T-helper 9 cell (primary cell): Measurements from ENCODE around the gene SP4.

Experiments
- DNase-seq: peaks from one replicate; pipeline ENCODE4 v3.0.0-alpha.2; 2020
- total RNA-seq, 2 donors: gene quantifications; one replicate each; lab custom pipeline; 2026; lab: John Stamatoyannopoulos, UW

SP4 gene
- total RNA-seq, result 71.7 to 109 reads per million in 2 donors

DNA sequence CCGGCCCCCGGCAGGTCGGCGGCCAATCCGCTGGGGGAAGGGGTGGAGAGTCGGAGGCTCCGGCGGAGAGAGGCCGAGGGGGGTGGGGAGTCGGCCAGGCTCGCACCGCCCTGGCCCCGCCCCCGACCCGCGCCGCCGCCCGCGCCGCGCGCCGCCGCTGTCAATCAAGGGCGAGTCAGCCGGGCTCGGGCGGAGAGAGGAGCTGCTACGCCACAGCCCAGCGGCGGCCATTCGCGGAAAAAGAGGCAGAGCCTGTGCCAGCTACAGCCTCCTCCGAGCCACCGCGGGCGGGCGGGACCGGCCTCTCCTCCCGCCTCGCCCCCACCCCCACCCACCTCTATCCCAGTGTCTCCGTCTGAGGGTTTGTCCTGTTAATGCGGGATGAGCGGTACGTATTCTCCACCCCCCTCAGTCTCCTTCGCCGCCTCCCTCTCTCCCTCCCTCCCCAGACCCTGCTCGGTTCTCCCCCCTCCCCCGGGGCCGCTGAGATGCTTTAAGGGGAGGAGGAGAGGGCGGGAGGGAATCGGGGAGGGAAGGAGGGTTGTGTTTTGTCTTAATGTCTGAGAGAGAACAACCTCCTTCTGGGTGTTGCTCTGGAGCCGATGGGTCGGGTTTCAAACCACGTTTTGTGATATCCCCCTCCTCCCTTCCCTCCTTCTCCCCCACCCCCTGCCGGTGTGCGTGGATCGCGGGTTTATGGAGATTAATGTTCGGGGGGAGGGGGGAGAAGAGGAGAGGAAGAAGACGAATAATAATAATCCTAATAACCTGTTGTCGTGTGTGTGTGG, at the start of gene SP4:
SP4 (plus strand) TSS at position 213 of the 788 bp plus-strand sequence; CDS start at position 382, 169 bp downstream.
- peak; percentile 94 for DNase-seq

DNA sequence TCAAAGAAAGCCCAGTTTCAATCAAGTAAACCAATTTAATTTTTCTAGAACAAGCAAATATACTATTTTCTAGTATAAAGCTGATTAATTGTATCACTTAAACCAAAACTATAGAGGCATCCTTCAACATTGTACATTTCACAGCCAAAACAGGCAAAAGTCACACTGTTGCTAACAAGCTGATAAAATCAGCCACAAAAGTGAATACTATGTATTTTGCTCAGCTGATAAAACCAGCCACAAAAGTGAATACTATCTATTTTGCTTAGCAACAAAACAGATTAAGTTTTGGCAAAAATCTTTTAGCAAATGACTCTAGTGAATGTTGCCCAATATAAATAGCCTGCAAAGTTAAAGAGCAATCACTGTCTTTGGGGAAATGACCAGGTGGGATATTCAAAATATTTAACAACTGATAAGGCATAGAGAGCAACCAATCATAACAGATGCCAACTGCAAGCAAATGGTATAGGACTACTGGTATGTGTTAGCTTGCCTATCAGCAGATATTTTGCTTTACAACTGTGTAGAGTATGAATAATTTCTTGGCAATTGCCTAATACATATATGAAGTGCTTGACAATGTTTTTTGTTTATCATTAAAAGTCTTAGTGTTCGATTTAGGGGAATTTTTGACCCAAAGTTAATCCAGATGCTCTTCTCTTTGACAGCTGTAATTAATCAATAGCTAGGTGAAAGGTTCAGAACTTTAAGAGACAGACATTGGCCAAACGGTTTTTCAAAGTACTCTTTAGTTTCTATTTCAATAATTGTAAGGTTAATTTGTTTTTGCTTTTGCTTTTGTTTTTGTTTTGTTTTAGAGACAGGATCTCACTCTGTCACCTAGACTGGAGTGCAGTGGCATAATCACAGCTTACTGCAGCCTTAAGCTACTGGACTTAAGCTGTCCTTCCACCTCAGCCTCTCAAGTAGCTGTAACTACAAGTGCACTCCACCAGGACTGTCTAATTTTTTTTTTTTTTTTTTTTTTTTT, 44.4 kb upstream of the SP4 start:
- DNase-seq, result no peak

DNA sequence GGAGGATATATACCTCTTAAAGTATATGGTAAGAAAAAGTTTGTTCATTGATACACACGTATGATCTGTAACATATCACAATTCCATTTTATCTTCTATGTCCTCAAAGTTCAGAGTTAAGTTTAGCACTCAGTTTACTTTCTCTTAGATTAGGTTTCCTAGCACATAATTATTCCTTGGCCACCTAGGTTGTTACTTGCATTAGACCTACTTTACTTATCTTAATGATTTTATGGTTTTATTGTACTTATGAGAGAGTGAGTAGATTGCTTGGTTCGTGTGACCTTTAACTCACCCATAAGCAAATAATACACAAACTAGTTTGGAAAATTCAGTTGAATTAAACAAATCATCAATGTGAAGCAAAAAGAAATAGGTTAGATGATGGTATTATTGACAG, 33.9 kb upstream of the SP4 start:
- DNase-seq, result no peak

DNA sequence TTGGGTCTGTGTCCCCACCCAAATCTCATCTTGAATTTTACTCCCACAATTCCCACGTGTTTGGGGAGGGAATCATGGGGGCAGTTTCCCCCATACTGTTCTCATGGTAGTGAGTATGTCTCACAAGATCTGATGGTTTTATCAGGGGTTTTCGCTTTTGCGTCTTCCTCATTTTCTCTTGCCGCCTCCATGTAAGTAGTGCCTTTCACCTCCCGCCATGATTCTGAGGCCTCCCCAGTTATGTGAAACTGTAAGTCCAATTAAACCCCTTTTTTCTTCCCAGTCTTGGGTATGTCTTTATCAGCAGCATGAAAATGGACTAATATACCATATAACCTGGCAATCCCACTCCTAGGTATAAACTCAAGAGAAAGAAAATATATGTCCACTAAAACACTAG, 25.9 kb upstream of the SP4 start:
- DNase-seq, result no peak

DNA sequence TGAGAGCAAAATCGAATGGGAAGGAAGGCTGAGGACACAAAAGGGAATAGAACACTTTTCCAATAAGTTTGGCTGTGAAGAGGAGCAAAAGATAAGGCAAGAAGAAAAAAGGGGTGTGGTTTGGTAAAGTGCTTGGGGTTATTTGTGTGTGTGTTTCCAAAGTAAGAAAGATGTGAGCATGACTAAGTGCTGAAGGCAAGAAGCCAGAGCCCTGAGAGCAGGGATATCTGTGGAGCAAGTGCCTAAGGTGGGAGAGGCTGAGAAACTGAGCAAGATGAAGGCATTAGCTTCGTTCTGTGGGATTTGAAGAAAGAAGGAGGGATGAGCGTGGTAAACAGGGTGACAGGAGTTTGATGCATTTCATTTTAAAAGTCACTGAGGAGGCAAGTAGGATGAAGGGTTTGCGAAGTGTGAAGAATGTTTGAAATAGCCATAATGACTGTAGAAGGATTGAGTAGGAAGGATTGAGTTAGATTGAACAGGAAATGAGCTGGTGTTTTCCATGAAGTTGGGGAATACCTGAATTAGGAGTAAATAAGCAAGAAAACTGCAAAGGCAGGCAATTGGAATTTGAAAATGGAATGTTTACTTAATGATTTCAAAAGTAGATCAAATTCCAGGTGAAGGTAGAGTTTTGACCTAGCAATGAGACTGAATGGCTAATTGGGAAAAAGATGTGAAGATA, 19.9 kb upstream of the SP4 start:
- DNase-seq, result no peak

DNA sequence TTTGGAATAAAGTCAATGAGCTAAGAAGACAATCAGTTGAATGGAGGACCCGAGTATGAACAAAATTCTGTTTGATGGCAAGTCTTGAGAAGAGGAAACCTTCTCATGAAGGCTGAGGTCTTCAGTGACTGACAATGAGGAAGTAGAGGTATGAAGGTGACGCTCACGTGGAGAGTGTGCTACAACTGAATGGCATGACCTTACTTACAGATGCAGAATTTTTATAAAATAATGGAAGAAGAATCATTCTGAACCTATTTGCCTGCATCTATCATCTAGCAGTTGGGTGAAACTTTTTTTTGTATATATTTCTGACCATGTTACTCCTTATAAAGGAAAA, 19.4 kb upstream of the SP4 start:
- no peak for DNase-seq

DNA sequence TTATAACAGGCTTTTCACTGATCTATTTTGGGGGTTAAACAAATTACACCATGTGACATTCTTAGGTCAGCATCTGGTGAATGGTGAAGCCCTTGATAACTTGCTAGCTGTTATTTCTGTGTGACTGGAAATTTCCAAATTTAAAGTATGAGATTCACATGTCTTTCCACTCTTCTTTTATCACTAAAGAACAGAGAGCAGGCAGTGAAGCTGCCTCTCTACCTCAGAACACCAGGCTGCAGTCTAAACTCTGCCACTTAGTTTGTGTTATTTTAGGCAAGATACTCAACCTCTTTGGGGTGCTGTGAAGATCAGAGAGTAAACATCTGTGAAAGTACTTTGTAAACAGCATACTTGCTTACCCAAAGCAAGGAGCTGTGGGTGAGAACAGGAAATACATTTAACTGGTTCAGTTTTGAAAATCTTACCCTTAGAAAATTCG, 15.5 kb upstream of the SP4 start:
- DNase-seq, result no peak

DNA sequence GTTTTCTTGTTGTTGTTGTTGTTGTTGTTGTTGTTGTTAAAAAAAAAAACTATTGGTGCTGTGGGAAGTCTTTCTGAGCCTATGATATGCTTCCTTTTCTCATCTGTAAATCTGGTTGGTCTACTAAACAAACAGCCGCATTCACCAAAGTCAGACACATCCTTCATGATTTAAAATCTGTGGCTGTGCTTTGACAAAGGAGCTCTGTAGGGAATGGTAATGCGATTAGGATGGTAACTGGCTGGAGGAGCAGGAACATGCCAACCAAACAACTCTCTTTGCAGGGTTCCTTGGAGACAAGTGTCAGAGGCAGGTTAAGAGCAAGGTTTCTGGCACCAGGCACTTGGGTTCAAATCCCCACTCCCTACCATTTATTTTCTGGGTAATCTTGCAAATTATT, 14.9 kb upstream of the SP4 start:
- DNase-seq, result no peak

DNA sequence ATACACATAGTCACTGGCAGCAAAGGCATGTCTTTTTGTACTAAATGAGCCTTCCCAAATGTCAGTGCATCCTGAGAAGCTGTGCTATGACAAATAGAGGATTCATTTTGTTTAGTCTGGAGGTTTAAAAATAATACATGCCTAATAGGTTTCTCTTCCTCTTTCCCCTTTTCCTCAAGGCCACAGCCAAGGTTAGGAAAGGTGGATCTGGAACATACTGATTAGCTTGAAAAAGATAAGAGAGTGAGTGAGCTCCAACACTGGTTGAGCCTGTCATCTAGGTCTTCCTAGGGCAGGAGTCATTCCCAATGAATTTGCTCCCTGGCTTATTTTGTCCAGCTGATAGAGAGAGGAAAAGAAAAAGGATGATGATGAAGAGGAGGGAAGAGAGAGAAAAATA, 14.4 kb upstream of the SP4 start:
- DNase-seq, result no peak

DNA sequence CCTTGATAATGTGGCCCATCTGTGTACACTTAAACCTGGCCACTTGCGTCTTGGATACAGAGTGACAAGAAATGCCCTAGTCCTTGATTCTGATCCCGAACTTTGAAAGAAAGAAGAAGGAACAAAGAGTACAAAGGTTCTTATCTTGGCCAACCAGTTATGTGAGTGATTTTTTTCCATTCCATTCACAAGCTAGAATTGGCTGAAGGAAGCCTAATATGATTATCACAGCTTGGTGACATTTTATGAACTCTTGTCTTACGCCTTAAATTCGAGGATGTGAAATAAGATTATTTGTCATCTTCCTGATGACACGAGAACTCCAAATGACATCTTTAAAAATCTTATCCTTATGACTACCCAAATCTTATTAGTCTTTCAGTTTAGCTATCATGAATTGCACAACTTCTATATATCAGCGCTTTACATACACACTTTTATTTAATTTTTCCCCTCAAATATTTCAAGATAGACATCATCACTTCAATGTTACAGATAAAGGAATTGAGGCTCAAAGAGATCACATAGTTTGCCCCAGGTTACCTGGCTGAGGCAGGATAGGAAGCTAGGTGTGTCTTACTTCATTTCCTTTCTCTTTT, 13.0 kb upstream of the SP4 start:
- DNase-seq, result no peak

DNA sequence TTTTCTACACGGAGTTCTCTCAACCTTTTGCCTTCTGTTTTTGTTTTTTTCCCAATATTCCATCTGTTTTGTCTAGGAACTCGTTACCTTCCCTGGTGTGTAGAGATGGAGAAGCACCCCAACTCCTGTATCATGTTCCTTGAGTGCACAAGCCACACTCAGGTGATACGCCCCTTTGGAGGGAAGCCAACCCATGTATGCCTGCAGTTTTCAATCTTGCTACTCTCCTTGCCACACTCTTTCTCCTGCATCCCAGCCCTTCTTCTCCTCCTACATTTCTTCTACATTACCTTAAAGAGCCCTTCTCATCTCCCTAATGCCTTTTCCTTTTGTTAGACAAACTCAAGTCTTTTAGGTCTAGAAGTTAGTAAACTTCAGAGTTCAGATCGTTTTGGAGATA, 10.2 kb upstream of the SP4 start:
- no peak for DNase-seq

DNA sequence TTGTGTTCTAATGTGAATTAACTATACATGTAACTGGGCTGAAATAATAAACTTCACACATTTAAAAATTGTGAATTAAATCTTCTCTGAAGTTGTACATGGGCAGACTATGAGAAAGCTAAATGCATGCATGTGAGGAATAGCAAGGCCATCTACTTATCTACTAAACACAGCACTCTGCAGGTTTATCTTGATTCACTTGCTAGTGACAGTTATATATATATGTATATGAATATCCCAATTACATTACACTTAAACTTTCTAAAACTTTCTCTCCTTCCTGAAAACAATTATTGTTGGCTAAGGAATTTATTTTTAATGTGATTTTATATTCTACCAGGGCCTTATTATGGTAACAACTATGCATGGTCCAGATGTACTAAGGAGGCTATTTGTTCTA, 5.1 kb upstream of the SP4 start:
- DNase-seq, result no peak

DNA sequence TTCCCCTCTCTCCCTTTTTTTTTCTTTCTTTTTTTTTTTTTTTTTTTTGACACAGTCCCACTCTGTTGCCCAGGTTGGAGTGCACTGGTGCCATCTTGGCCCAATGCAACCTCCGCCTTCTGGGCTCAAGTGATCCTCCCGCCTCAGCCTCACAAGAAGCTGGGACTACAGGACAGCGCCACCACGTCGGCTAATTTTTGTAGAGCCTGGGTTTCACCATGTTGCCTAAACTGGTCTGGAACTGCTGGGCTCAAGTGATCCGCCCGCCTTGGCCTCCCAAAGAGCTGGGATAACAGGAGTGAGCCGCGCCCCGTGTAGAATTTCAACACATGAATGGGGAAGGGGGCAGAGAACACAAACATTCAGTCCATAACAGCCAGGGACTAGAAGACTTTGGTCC, 2.6 kb upstream of the SP4 start:
- DNase-seq, result no peak

DNA sequence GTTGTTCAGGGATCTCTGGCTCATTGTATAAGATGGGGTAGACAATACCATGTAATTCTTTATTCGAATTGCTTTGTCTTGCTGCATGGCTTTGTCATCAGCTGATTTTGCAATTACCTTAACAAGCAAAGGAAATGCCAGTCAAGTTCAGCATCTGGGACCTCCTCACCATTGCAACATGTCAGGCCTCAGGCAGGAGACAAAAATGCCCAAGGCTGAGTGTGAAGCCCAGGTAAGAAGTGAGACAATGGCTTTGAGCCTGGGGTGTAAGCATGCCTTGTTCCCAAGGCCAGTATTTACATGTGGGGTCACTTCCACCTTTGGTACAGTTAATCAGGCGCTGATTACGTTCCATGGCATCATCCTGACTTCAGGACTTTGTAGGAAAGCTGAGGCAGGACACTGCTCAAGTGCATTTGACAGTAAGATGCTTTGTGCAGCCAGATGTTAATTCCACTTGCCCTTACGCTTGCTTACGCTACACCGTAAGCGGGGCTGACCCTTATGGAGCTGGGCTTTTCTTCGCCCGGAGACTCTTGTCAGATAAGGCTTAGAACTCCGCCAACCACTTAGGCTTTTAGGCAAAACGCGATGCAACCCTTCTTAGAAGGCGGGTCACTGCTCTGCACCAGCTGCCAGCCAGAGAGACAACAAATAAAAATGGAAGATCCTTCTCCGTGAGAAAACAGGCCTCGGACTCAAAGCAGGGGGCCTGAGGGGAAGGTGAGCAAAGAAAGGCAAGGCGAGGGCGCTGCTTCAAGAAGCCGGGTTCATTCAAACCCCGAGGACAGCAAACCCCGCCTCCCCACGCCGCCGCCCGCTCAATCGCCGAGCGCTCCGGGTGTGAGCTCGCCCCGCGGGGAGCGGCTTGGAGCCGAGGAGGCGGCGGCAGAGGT, 1.3 kb upstream of the SP4 start:
- no peak for DNase-seq

DNA sequence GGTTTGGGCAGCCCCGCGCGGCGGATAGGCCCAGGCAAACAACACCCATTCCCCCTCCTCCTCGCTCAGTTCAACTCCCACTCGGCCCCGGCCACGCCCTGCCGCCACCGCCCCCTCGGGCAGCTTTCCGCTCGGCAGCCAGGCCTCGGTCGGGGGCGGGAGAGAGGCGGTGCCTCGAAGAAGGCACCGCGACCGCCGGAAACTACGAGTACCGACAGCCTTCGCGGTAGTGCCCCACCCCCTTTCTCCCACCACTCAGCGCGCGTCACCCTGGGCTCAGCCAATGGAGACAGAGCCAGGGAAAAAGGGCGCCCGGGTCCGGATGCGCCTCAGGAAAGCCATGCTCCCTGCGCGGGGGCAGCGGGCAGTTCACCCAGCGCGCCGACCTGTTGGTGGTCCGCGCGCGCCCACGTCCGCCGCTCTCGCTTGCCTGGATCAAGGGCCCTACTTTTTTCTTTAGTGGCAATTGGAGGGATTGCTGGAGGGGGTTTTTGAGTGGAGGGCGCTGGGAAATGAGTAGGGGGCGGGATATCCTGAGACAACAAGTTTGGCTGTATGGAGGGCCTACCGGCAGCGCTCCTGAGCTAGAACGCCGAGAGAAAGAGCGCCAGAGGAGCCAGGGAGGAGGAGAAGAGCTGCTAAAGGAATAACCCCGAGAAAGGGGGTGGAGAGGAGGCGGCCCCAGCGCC, 557 bp upstream of the SP4 start:
- DNase-seq, result peak; percentile 98

DNA sequence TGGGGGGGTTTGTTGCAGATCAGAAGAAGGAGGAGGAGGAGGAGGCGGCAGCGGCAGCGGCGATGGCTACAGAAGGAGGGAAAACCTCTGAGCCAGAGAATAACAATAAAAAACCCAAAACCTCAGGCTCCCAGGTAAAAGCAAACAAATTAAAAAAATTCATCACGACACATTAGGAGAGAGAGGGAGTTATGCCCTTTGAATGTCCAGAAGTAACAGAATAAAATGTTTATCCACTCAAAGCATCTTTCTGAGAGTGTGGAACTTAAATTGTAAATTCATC, 717 bp downstream of the SP4 start:
- no peak for DNase-seq

DNA sequence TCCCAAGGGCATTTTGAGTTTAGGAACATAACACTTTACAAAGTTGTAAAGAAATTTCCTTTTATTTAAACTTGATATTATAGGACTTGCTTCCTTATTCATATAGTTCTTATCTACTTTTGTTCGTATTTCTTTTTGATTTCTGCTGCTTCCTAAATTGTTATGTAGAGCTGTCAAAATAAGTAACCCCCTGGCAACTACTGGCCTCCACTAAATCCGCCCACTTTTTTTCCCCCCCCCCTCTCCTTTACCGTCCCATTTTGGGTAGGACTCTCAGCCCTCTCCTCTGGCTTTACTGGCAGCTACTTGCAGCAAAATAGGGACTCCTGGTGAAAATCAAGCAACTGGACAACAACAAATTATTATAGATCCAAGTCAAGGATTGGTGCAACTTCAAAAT, 1.1 kb downstream of the SP4 start:
- no peak for DNase-seq

DNA sequence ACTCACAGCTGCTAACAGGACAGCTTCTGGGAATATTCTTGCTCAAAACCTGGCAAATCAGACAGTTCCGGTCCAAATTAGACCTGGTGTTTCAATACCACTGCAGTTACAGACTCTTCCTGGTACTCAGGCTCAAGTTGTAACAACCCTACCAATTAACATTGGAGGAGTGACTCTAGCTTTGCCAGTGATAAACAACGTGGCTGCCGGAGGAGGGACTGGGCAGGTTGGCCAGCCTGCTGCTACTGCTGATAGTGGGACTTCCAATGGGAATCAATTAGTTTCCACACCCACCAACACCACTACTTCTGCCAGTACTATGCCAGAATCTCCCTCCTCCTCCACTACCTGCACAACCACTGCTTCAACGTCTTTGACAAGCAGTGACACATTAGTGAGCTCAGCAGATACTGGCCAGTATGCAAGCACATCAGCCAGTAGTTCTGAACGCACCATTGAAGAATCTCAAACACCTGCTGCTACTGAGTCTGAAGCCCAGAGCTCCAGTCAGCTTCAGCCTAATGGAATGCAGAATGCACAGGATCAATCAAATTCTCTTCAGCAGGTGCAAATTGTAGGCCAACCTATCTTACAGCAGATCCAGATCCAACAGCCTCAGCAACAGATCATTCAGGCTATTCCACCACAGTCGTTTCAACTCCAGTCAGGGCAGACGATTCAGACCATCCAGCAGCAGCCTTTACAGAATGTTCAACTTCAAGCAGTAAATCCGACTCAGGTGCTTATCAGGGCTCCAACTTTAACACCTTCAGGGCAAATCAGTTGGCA, 2.1 kb downstream of the SP4 start:
- DNase-seq, result no peak

DNA sequence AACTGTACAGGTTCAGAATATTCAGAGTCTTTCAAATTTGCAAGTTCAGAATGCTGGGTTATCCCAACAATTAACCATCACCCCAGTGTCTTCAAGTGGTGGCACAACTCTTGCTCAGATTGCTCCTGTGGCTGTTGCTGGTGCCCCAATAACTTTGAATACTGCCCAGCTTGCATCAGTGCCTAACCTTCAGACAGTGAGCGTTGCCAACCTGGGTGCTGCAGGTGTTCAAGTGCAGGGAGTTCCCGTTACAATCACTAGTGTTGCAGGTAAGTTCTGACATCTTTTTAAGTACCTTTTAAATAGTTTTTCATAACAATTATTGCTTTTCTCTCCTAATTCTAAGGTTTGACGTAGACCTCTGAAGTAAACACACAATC, 2.7 kb downstream of the SP4 start:
- no peak for DNase-seq

DNA sequence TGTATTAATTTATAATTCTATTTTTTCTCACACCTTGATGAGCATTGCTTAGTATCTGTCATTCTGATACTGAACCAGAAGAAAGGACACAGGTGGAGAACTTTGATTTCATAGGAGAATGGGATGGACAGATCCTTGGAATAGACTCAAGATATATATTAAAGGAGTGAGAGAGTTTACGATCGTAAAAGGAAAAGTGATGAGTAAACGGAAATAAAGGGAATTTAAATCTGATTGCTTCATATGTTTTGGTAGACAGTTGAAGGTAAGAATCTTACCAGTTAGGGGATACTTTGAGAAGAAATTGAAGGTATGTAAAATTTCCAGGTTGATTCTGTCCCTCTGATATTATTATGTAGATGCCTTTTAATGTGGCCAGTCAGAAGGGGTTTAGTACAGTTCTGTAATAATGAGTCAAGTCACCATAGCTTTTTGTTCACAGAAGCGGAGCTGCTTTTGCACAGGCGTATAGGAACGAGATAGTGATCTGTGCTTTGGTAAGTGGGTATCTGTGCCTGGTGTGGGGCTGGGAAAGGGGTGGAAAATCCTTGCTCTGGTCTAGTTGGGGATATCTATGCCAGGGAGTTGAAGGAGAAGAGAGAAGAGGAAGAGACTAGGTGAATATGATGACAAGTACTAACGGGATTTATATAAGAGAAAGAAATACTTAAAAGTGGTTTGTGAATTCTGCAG, 15.4 kb downstream of the SP4 start:
- no peak for DNase-seq
